Hair follicle dermal papilla cell (primary cell): ENCODE results near the gene LBHD2. TPM values are rescaled to one million over a fixed set of nuclear protein-coding genes. Genes with fewer than 3 reads are reported as not detected.

Source experiments
- total RNA-seq: library from RNA; depleted of rRNA; stranded (reverse); fragments of >200 nt; gene quantifications from 2 replicates; pipeline ENCODE4 v1.2.3, GENCODE V29; 2012

LBHD2 gene
- not detected in 2 replicates for total RNA-seq

GRCh38 chr14:103084021-103084919 is at the start of gene LBHD2:
LBHD2 (plus strand) TSS chr14:103084210; CDS start chr14:103086013, 1,803 bp downstream.

DNA sequence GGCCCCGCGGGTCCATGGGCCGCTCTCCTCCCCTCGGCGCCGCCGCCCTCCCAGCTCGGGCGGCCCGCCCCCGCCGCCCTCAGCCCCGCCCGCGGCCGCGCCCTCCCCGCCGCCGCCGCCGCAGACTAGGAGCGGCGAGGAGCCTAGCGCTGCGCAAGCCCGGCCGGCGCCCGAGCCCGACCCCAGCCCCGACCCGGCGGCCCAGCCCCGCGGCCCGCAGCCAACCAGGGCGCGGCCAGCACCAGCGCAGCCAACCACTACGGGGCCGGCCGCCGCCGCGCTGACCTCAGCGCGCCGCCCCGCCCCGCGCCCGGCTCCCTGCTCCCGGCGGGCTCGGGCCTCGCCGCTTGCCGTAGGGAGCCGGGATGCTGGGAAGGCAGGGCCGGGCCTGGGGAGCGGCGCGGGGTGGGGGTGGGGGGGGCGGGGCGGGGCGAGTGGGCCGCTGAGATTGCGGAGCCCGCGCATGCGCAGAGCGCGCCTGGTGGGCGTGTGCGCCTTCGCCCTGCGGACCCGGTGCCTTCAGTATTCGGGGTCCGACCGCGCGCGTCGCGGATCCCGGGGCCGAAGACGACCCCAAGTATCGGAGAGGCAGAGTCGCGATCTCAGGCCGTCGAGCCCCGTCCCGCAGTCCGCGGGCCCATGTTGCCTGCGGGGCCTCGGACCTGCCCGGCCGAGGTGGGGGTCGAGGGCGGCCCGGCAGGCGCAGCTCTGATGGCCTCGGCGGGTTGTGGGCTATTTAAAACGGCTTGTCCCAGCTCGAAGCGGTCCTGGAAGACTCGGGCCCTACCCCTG is 26.4 kb upstream of the LBHD2 start, which contains the start of gene CDC42BPB:
Gene CDC42BPB (minus strand): TSS at position 178 of the 792 bp plus-strand sequence. CDS start 376 bp downstream, outside the sequence.

GRCh38 chr14:103094406-103095209 is 10.6 kb downstream of the LBHD2 start, which contains the start of gene EXOC3L4:
EXOC3L4 (plus strand) TSS chr14:103094725; CDS start chr14:103100220, 5,495 bp downstream.

DNA sequence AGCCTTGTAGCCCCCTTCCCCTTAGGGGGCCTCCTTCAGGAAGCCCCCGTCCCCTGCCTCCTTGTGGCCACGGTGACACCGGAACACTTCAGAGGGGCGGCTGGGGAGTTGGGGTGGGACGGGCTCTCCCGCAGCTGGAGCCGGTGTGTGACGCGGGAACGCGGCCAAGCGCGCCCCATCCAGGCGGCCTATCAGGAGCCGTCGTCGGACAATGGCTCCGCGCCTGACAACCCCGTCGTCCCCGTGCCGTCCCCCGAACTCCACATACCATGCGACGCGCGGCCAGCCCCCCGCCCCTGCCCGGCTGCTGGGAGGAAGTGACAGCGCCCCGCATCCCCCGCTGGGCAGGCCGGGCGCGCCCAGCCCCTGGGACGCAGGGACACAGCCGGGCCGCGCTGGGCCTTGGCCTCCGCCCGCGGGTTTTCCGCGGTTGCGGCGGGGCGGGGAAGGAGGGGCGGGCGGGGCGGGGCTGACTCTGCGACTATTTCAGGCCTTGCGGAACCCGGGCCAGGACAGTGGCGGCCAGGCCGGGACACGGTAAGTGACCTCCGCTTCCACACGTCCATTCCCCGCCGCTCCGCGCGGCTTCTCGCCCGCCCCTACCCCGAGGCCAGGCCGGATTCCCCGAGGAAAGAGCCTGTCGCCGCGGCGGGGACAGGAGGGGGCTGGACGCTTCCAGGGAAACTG is 39.1 kb downstream of the LBHD2 start, which contains the start of gene TNFAIP2:
Gene TNFAIP2 (plus strand): TSS at position 515 of the 687 bp plus-strand sequence. CDS start 2,997 bp downstream, outside the sequence.

Other genes starting within 250 kb of the LBHD2 start
- 0.16 and 0.24 TPM in 2 replicates for gene AMN, start 161.5 kb upstream of the LBHD2 start, total RNA-seq
- gene CDC42BPB, start 26.7 kb upstream of the LBHD2 start, total RNA-seq: 92.5 and 107 TPM in 2 replicates
- gene EXOC3L4, start 10.5 kb downstream of the LBHD2 start, total RNA-seq: not detected in 2 replicates
- 59.4 and 83.2 TPM in 2 replicates for gene TNFAIP2, start 39.3 kb downstream of the LBHD2 start, total RNA-seq